DOHH2 (cell line): Measurements from ENCODE around the gene OTC.

Source experiments
- H3F3A ChIP-seq: fragments of 200-600 bp; sonication (generic), shearing (Covaris generic); 2 replicates; pipeline ENCODE4 v1.6.0; 2016; ENCODE audit warnings: antibody characterized with exemption, mild to moderate bottlenecking; ENCODE audit not compliant: control insufficient read depth, insufficient read depth
- H3K27ac ChIP-seq: fragments of 200-600 bp; sonication (generic); 2 replicates; pipeline ENCODE4 v1.5.1; 2014; ENCODE audit warnings: low read depth, mild to moderate bottlenecking, low read length, moderate library complexity
- H3K27me3 ChIP-seq: fragments of 200-600 bp; sonication (generic); 2 replicates; pipeline ENCODE4 v1.6.1; 2014; ENCODE audit warnings: mild to moderate bottlenecking, low read length, mixed read lengths; ENCODE audit not compliant: control insufficient read depth
- H3K36me3 ChIP-seq: fragments of 200-600 bp; sonication (generic); 2 replicates; pipeline ENCODE4 v1.6.1; 2014; ENCODE audit warnings: mild to moderate bottlenecking, low read length, moderate library complexity, mixed read lengths; ENCODE audit not compliant: control insufficient read depth
- H3K4me1 ChIP-seq: fragments of 200-600 bp; sonication (generic); 2 replicates; pipeline ENCODE4 v1.6.1; 2014; ENCODE audit warnings: mild to moderate bottlenecking, low read length, mixed read lengths; ENCODE audit not compliant: control insufficient read depth
- H3K4me2 ChIP-seq: fragments of 200-600 bp; sonication (generic); 2 replicates; pipeline ENCODE4 v1.6.0; 2014; ENCODE audit warnings: mild to moderate bottlenecking, low read length, moderate library complexity
- H3K4me3 ChIP-seq: fragments of 200-600 bp; sonication (generic); 2 replicates; pipeline ENCODE4 v1.5.1; 2014; ENCODE audit warnings: mild to moderate bottlenecking, low read length, mixed read lengths
- H3K79me2 ChIP-seq: fragments of 200-600 bp; sonication (generic); 2 replicates; pipeline ENCODE4 v1.6.1; 2014; ENCODE audit warnings: mild to moderate bottlenecking, low read length, mixed read lengths; ENCODE audit not compliant: control insufficient read depth
- H3K9me2 ChIP-seq: fragments of 200-600 bp; sonication (generic); replicated peaks from 2 replicates; pipeline ENCODE4 v1.6.1; 2014; ENCODE audit warnings: mild to moderate bottlenecking, low read length, mixed read lengths; ENCODE audit not compliant: control insufficient read depth
- H3K9me3 ChIP-seq: fragments of 200-600 bp; sonication (generic); 2 replicates; pipeline ENCODE4 v1.6.1; 2014; ENCODE audit warnings: antibody characterized with exemption, low read length, mixed read lengths; ENCODE audit not compliant: control insufficient read depth, insufficient read depth
- H4K20me1 ChIP-seq: fragments of 200-600 bp; sonication (generic); 2 replicates; pipeline ENCODE4 v1.6.0; 2014; ENCODE audit warnings: low read depth, mild to moderate bottlenecking, antibody characterized with exemption, low read length, moderate library complexity; ENCODE audit not compliant: control insufficient read depth, insufficient read depth
- EZH2phosphoT487 ChIP-seq: fragments of 200-600 bp; sonication (generic); IDR thresholded peaks from 2 replicates; pipeline ENCODE4 v1.6.1; 2017; ENCODE audit warnings: borderline replicate concordance, mild to moderate bottlenecking, antibody characterized with exemption, low read length, moderate library complexity, mixed read lengths
- TF ChIP-seq, protein P1 (sequence below): fragments of 200-600 bp; sonication (generic); IDR thresholded peaks from one replicate; pipeline ENCODE4 v1.5.1; 2014; ENCODE audit warnings: antibody characterized with exemption, mild to moderate bottlenecking, low read depth, low read length; ENCODE audit not compliant: poor library complexity, severe bottlenecking

OTC gene

DNA sequence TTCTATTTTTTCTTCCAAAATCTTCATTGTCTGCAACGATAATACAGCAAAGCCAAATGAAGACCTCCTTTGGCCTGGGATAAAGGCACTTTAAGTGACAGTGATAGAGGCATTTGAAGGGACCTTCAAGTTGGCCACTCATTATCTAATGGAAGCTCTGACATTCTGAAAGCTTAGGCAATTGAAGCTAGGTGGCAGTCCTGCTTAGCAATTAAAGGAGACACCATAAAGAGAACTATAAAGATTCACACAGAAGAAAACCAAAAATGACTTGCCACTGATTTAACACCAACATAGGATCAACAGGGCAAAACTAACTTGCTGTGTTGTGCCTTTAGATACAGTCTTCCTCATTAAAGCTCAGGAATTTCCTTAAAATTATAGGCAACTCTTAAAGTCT lies 105.7 kb downstream of the OTC start:
- no peaks in the 10 kb centered on the region for H3K36me3 ChIP-seq
- no peak overlapping the region for H3K27ac ChIP-seq
- TF ChIP-seq, protein P1, sequence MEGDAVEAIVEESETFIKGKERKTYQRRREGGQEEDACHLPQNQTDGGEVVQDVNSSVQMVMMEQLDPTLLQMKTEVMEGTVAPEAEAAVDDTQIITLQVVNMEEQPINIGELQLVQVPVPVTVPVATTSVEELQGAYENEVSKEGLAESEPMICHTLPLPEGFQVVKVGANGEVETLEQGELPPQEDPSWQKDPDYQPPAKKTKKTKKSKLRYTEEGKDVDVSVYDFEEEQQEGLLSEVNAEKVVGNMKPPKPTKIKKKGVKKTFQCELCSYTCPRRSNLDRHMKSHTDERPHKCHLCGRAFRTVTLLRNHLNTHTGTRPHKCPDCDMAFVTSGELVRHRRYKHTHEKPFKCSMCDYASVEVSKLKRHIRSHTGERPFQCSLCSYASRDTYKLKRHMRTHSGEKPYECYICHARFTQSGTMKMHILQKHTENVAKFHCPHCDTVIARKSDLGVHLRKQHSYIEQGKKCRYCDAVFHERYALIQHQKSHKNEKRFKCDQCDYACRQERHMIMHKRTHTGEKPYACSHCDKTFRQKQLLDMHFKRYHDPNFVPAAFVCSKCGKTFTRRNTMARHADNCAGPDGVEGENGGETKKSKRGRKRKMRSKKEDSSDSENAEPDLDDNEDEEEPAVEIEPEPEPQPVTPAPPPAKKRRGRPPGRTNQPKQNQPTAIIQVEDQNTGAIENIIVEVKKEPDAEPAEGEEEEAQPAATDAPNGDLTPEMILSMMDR, result no peak
- TF ChIP-seq EZH2phosphoT487, result no peak
- H3K27me3 ChIP-seq, result no peaks in the 10 kb centered on the region
- no peaks in the 10 kb centered on the region for H3K79me2 ChIP-seq
- H3K4me3 ChIP-seq, result no peak overlapping the region
- no peaks in the 10 kb centered on the region for H3K9me3 ChIP-seq
- no peaks in the 10 kb centered on the region for H4K20me1 ChIP-seq
- H3K9me2 ChIP-seq, result no peaks in the 10 kb centered on the region
- H3F3A ChIP-seq, result no peaks in the 10 kb centered on the region
- H3K4me2 ChIP-seq, result no peak overlapping the region
- no peaks in the 10 kb centered on the region for H3K4me1 ChIP-seq

DNA sequence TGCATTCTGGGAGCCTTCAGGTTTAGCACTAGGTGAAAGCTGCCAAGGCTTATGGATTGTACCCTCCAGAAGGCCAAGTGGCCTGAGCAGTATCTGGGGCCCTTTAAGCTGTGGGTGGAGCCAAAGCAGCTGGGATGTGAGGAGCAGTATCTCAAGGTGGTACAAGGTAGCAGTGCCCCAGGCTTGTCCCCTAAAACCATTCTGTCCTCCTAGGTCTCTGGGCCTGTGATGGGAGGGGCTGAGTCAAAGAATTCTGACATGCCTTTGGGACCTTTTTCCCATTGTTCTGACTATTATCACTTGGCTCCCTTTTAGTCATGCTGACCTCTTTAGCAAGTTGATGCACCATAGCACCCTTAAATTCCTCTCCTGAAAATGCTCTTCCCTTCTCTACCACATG lies 109.9 kb downstream of the OTC start:
- no peaks in the 10 kb centered on the region for H3K4me1 ChIP-seq
- no peaks in the 10 kb centered on the region for H3K79me2 ChIP-seq
- no peaks in the 10 kb centered on the region for H3K9me3 ChIP-seq

DNA sequence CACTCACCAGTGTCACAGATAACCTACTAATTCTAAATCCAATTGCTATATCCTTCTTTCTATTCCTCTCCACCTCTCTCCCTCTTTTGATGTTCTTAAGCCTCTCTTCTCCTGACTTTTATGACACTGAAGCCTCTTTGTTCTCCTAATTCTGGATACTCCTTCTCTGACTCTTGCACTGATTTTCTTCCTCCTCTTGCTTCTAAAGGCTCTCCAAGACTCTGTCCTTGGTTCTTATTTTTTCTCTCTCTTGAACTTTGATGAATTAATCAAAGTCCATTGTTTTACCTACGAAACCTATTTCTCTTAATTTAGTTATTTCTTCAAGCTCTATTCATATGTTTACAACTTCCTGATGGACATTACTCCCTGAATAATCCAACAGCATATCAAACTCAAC lies 113.3 kb downstream of the OTC start:
- Histone ChIP-seq H3K4me2 (no peak overlapping the region), H3K36me3 (no peaks in the 10 kb centered on the region), H3K27me3 (no peaks in the 10 kb centered on the region), H3F3A (no peaks in the 10 kb centered on the region), H4K20me1 (no peaks in the 10 kb centered on the region), H3K79me2 (no peaks in the 10 kb centered on the region), H3K4me1 (no peaks in the 10 kb centered on the region), H3K9me3 (no peaks in the 10 kb centered on the region), H3K4me3 (no peak overlapping the region), H3K27ac (no peak overlapping the region), H3K9me2 (no peaks in the 10 kb centered on the region)
- TF ChIP-seq, protein P1, result no peak
- no peak for TF ChIP-seq EZH2phosphoT487

More for the DNA sequence above, 109.9 kb downstream of the OTC start:
- Histone ChIP-seq H3K9me2 (no peaks in the 10 kb centered on the region), H3K4me2 (no peak overlapping the region), H3K4me3 (no peak overlapping the region), H3K27me3 (no peaks in the 10 kb centered on the region), H3F3A (no peaks in the 10 kb centered on the region), H4K20me1 (no peaks in the 10 kb centered on the region), H3K27ac (no peak overlapping the region), H3K36me3 (no peaks in the 10 kb centered on the region)
- TF ChIP-seq, protein P1, result no peak
- TF ChIP-seq EZH2phosphoT487, result no peak
